ENCODE results near the gene LRRIQ3. TPM values are rescaled to one million over a fixed set of nuclear protein-coding genes. Genes with fewer than 3 reads are reported as not detected.

Gene LRRIQ3
- total and polyA plus RNA-seq, 4 donors, result 0.37 to 1.6 (median 1.0) TPM

- H3K27ac ChIP-seq (ENCODE audit: low read depth in 1 of 2, low read length in 2 of 2), result no peak overlapping the region
- H3K9me3 ChIP-seq (ENCODE audit: control insufficient read depth in 4 of 4, low read length in 3 of 4), result no peaks in the 10 kb centered on the region
- peak overlapping the region in 1 of 2 donors; percentile 29 for H3K9ac ChIP-seq (ENCODE audit: low read depth in 1 of 2, low read length in 2 of 2)
- H3K36me3 ChIP-seq (ENCODE audit: control insufficient read depth in 4 of 4, insufficient read depth in 3 of 4, low read depth in 1 of 4, low read length in 3 of 4), result peaks cover 0 to 9% (median 3%) of the 10 kb centered on the region in 4 donors
- 81% methylated on average over 5 of the region's 5 CpGs for WGBS
- DNase-seq (ENCODE audit: low spot score), result no peak
- no peak overlapping the region for H3K4me3 ChIP-seq (ENCODE audit: low read depth in 1 of 3, low read length in 3 of 3)
- H3K27me3 ChIP-seq (ENCODE audit: control insufficient read depth in 4 of 4, insufficient read depth in 4 of 4, low read length in 3 of 4), result no peaks in the 10 kb centered on the region
- H3K4me1 ChIP-seq (ENCODE audit: control insufficient read depth in 4 of 4, insufficient read depth in 4 of 4, low read length in 3 of 4), result peaks cover 0 to 7% (median 2%) of the 10 kb centered on the region in 4 donors
- no peak for TF ChIP-seq NR2F2 (IDR thresholded peaks at IDR 0.05)
- TF ChIP-seq ZBTB33 (IDR thresholded peaks at IDR 0.05), result no peak
- TF ChIP-seq FOXA2 (IDR thresholded peaks at IDR 0.05), result no peak
- no peak for TF ChIP-seq GABPA (IDR thresholded peaks at IDR 0.05 in 1 of 2, conservative IDR thresholded peaks at IDR 0.05 in 1 of 2)
- TF ChIP-seq HNF4G (IDR thresholded peaks at IDR 0.05), result no peak
- no peak for TF ChIP-seq EGR1 (IDR thresholded peaks at IDR 0.05; ENCODE audit: low read depth in 2 of 2)
- TF ChIP-seq, protein P1, sequence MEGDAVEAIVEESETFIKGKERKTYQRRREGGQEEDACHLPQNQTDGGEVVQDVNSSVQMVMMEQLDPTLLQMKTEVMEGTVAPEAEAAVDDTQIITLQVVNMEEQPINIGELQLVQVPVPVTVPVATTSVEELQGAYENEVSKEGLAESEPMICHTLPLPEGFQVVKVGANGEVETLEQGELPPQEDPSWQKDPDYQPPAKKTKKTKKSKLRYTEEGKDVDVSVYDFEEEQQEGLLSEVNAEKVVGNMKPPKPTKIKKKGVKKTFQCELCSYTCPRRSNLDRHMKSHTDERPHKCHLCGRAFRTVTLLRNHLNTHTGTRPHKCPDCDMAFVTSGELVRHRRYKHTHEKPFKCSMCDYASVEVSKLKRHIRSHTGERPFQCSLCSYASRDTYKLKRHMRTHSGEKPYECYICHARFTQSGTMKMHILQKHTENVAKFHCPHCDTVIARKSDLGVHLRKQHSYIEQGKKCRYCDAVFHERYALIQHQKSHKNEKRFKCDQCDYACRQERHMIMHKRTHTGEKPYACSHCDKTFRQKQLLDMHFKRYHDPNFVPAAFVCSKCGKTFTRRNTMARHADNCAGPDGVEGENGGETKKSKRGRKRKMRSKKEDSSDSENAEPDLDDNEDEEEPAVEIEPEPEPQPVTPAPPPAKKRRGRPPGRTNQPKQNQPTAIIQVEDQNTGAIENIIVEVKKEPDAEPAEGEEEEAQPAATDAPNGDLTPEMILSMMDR (IDR thresholded peaks at IDR 0.05; ENCODE audit: low read depth, low read length, missing input control), result no peak
- TF ChIP-seq JUND (IDR thresholded peaks at IDR 0.05), result no peak
- no peak for TF ChIP-seq HNF4A (conservative IDR thresholded peaks at IDR 0.05)
- TF ChIP-seq RXRA (IDR thresholded peaks at IDR 0.05), result no peak
- no peak for TF ChIP-seq YY1 (IDR thresholded peaks at IDR 0.05)
- TF ChIP-seq SP1 (IDR thresholded peaks at IDR 0.05), result no peak
- TF ChIP-seq TAF1 (conservative IDR thresholded peaks at IDR 0.05), result no peak
- TF ChIP-seq REST (IDR thresholded peaks at IDR 0.05), result no peak
- no peak for TF ChIP-seq FOXA1 (IDR thresholded peaks at IDR 0.05)
- TF ChIP-seq ATF3 (IDR thresholded peaks at IDR 0.05), result no peak
These were observed 1.5 kb upstream of the LRRIQ3 start for GRCh38 chr1:74199504-74199903.

DNA sequence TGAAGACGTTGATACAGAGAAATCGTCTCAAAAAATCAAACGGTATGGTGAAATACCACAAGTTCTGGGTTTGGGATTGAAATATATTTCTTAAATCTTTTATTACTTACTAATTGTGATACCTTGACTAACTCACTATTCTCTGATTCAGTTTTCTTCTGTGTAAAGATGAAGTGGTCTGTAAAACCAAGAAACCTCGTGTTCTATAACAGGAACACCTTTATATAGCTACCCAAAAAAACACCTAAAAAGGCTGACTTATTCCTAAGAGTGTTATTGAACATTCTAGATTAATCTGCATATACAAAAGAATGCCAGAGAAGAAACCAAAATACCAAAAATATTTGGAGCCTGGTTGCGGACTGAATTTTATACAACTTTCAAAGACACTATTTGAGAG lies 721 bp downstream of the LRRIQ3 start:
- Histone ChIP-seq H3K9me3 (ENCODE audit: control insufficient read depth in 4 of 4, low read length in 3 of 4) (no peaks in the 10 kb centered on the region), H3K9ac (ENCODE audit: low read depth in 1 of 2, low read length in 2 of 2) (no peak overlapping the region), H3K27ac (ENCODE audit: low read depth in 1 of 2, low read length in 2 of 2) (peak overlapping the region; percentile 74 to 83), H3K27me3 (ENCODE audit: control insufficient read depth in 4 of 4, insufficient read depth in 4 of 4, low read length in 3 of 4) (no peaks in the 10 kb centered on the region), H3K4me3 (ENCODE audit: low read depth in 1 of 3, low read length in 3 of 3) (peak overlapping the region in 1 of 3 donors; percentile 73), H3K36me3 (ENCODE audit: control insufficient read depth in 4 of 4, insufficient read depth in 3 of 4, low read depth in 1 of 4, low read length in 3 of 4) (peaks cover 0 to 5% (median under 1%) of the 10 kb centered on the region in 4 donors), H3K4me1 (ENCODE audit: control insufficient read depth in 4 of 4, insufficient read depth in 4 of 4, low read length in 3 of 4) (peaks cover 0 to 7% (median 2%) of the 10 kb centered on the region in 4 donors)
- WGBS, result 88% methylated on average over 5 of the region's 5 CpGs
- TF ChIP-seq FOXA2 (IDR thresholded peaks at IDR 0.05) (no peak), YY1 (IDR thresholded peaks at IDR 0.05) (no peak), SP1 (IDR thresholded peaks at IDR 0.05) (no peak), ATF3 (IDR thresholded peaks at IDR 0.05) (no peak), RXRA (IDR thresholded peaks at IDR 0.05) (no peak), FOXA1 (IDR thresholded peaks at IDR 0.05) (no peak), TAF1 (conservative IDR thresholded peaks at IDR 0.05) (no peak), JUND (IDR thresholded peaks at IDR 0.05) (no peak), HNF4G (IDR thresholded peaks at IDR 0.05) (no peak), ZBTB33 (IDR thresholded peaks at IDR 0.05) (no peak), HNF4A (conservative IDR thresholded peaks at IDR 0.05) (no peak), EGR1 (IDR thresholded peaks at IDR 0.05; ENCODE audit: low read depth in 2 of 2) (no peak), GABPA (IDR thresholded peaks at IDR 0.05 in 1 of 2, conservative IDR thresholded peaks at IDR 0.05 in 1 of 2) (no peak)
- TF ChIP-seq, protein P1 (IDR thresholded peaks at IDR 0.05; ENCODE audit: low read depth, low read length, missing input control), result no peak
- TF ChIP-seq, protein P2, sequence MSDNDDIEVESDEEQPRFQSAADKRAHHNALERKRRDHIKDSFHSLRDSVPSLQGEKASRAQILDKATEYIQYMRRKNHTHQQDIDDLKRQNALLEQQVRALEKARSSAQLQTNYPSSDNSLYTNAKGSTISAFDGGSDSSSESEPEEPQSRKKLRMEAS (IDR thresholded peaks at IDR 0.05), result no peak
- no peak for DNase-seq (ENCODE audit: low spot score)
